ENCODE results near the gene ACTRT2. TPM values are rescaled to one million over a fixed set of nuclear protein-coding genes. Genes with fewer than 3 reads are reported as not detected.

ACTRT2 gene
- polyA plus RNA-seq, 1 of the 3 experiments (the other 2 are of a cell fraction) = not detected

- TF ChIP-seq, protein P1, sequence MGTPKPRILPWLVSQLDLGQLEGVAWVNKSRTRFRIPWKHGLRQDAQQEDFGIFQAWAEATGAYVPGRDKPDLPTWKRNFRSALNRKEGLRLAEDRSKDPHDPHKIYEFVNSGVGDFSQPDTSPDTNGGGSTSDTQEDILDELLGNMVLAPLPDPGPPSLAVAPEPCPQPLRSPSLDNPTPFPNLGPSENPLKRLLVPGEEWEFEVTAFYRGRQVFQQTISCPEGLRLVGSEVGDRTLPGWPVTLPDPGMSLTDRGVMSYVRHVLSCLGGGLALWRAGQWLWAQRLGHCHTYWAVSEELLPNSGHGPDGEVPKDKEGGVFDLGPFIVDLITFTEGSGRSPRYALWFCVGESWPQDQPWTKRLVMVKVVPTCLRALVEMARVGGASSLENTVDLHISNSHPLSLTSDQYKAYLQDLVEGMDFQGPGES (IDR thresholded peaks at IDR 0.05; ENCODE audit: low read depth, low read length) = no peak
- TF ChIP-seq FOSL2 (IDR thresholded peaks at IDR 0.05; ENCODE audit: borderline replicate concordance, low read depth) (no peak), CHD2 (IDR thresholded peaks at IDR 0.05; ENCODE audit: low read length, partially characterized antibody) (no peak), POLR2AphosphoS5 (IDR thresholded peaks at IDR 0.05; ENCODE audit: low read depth, low read length) (no peak), MXI1 (IDR thresholded peaks at IDR 0.05; ENCODE audit: low read depth, low read length) (no peak), TCF12 (IDR thresholded peaks at IDR 0.05) (no peak), RAD21 (IDR thresholded peaks at IDR 0.05; ENCODE audit: low read length) (peak; percentile 49), YY1 (IDR thresholded peaks at IDR 0.05; ENCODE audit: low read depth) (no peak), SMC3 (IDR thresholded peaks at IDR 0.05; ENCODE audit: low read depth, low read length) (peak; percentile 33; the same call in 1 of the 2 replicates), ZBTB33 (IDR thresholded peaks at IDR 0.05; ENCODE audit: borderline replicate concordance, low read depth) (no peak)
These were observed 8.6 kb upstream of the ACTRT2 start (continued) for GRCh38 chr1:3012456-3013291.

GRCh38 chr1:3013371-3014049 lies 7.8 kb upstream of the ACTRT2 start:
- peaks cover 12% of the 10 kb centered on the region; the same call in 1 of the 2 replicates for H3K27me3 ChIP-seq (ENCODE audit: insufficient read depth)
- no peak for DNase-seq
- no peak overlapping the region for H2AFZ ChIP-seq (ENCODE audit: low read depth)
- no peaks in the 10 kb centered on the region for H3K4me1 ChIP-seq (ENCODE audit: control insufficient read depth in 1 of 2, insufficient read depth in 2 of 2, low read depth in 1 of 2, low read length in 1 of 2)
- no peaks in the 10 kb centered on the region for H4K20me1 ChIP-seq (ENCODE audit: insufficient read depth)
- no peaks in the 10 kb centered on the region for H3K79me2 ChIP-seq (ENCODE audit: insufficient read depth)
- no peaks in the 10 kb centered on the region for H3K9me3 ChIP-seq
- no peak overlapping the region for H3K4me3 ChIP-seq (ENCODE audit: low read depth in 2 of 2, low read length in 1 of 2)
- H3K4me2 ChIP-seq = no peak overlapping the region
- H3K36me3 ChIP-seq (replicated peaks in 1 of 2; ENCODE audit: control insufficient read depth in 1 of 2, insufficient read depth in 2 of 2, low read length in 1 of 2) = no peaks in the 10 kb centered on the region
- ChIA-PET CTCF (interaction anchor here (0.6 to 2.2 kb wide), 8 partner anchors 11 to 411 kb away, joined by 3 to 22 read pairs (median 3); no protein-coding TSS in a partner anchor), POLR2A (no interaction called here)
- no peak overlapping the region for H3K9ac ChIP-seq
- 21% methylated on average over 8 of the region's 15 CpGs for WGBS (ENCODE audit: low lambda C conversion rate)
- H3K9me2 ChIP-seq = no peaks in the 10 kb centered on the region
- H3K27ac ChIP-seq (ENCODE audit: low read depth in 2 of 2, low read length in 1 of 2) = no peak overlapping the region
- no peaks in the 10 kb centered on the region for H3F3A ChIP-seq (replicated peaks; ENCODE audit: insufficient read depth)
- TF ChIP-seq SMC3 (IDR thresholded peaks at IDR 0.05; ENCODE audit: low read depth, low read length) (no peak), GABPA (IDR thresholded peaks at IDR 0.05; ENCODE audit: low read depth) (no peak), TEAD4 (IDR thresholded peaks at IDR 0.05; ENCODE audit: borderline replicate concordance, insufficient read depth) (no peak), EP300 (IDR thresholded peaks at IDR 0.05; ENCODE audit: borderline replicate concordance in 1 of 2, low read depth in 1 of 2, low read length in 1 of 2) (no peak), SIN3A (IDR thresholded peaks at IDR 0.05; ENCODE audit: borderline replicate concordance, low read depth, low read length) (no peak), MEF2A (IDR thresholded peaks at IDR 0.05; ENCODE audit: borderline replicate concordance, low read depth) (no peak), TAF1 (IDR thresholded peaks at IDR 0.05; ENCODE audit: borderline replicate concordance, low read depth, low read length) (no peak), ZBTB33 (IDR thresholded peaks at IDR 0.05; ENCODE audit: borderline replicate concordance, low read depth) (no peak), NFIC (IDR thresholded peaks at IDR 0.05; ENCODE audit: borderline replicate concordance) (no peak), JUND (IDR thresholded peaks at IDR 0.05) (no peak), FOXM1 (IDR thresholded peaks at IDR 0.05; ENCODE audit: low read depth) (no peak), GATA2 (CRISPR knock-in tag; IDR thresholded peaks at IDR 0.05) (no peak), POLR2AphosphoS5 (IDR thresholded peaks at IDR 0.05; ENCODE audit: low read depth, low read length) (no peak), RXRA (IDR thresholded peaks at IDR 0.05; ENCODE audit: borderline replicate concordance, low read depth) (no peak)

Measured in SK-N-SH (cell line).